Upper lobe of left lung (tissue), 4 donors: ENCODE results near the gene NEB.

Experiments
- CTCF ChIP-seq, 6 experiments: fragments of 450-650 bp in 4 of 6; fragments of 200-600 bp in 2 of 6; sonication (generic) in 2 of 6; IDR thresholded peaks; one replicate each; pipeline ENCODE4 v1.5.1; 2016 to 2019; ENCODE audit warnings: antibody characterized with exemption in 6 of 6
- EP300 ChIP-seq, 4 donors: sonication (generic); formaldehyde crosslinking; IDR thresholded peaks; one replicate each; pipeline ENCODE4 v1.5.1; 2017; ENCODE audit warnings: antibody characterized with exemption in 4 of 4, control low read depth in 2 of 4
- POLR2A ChIP-seq, 4 donors: fragments of 450-650 bp; IDR thresholded peaks; one replicate each; pipeline ENCODE4 v1.5.1; 2016 to 2017; ENCODE audit warnings: antibody characterized with exemption in 4 of 4, mild to moderate bottlenecking in 2 of 4

DNA sequence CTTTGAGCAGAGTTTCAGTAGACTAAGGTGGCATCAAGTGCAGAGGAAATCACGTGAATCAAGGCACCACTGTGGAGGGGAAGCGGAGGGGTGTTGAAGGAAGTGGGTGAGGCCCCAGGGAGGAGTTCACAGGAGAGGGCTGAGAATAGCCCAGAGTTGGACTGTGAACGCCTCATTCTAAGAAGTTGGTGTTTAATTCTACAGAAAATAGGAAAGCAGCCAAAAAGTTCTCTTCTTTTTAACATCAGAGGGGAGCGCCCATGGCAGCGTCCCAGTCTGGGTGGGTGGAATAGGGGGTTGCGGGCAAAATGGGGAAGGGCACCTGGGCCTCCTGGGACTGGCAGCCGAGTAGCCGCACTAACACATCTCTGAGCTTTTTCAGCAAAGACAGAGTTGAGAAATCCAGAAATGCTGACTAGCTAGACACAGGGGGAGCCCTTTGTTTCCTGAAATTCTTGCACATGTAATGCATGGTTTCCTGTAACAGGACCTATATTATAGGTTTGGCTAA lies 97.0 kb downstream of the NEB start:
- no peak for TF ChIP-seq CTCF (IDR thresholded peaks at IDR 0.05)
- TF ChIP-seq POLR2A (IDR thresholded peaks at IDR 0.05) = no peak
- TF ChIP-seq EP300 (IDR thresholded peaks at IDR 0.05) = no peak
